Caco-2 (cell line): ENCODE data around the gene ANKDD1A. TPM values are rescaled to one million over a fixed set of nuclear protein-coding genes. Genes with fewer than 3 reads are reported as not detected.

Experiments
- BruUV-seq: library from RNA; stranded (reverse); fragments of 400-500 nt; replicated peaks from 2 replicates; lab custom pipeline; 2021; lab: Mats Ljungman, UMichigan
- CTCF ChIA-PET: fragments of 300-600 bp; sonication (Branson Sonifier 250); formaldehyde crosslinking; loops from one replicate; lab custom pipeline; 2022; ENCODE audit warnings: antibody characterized with exemption; lab: Charles Lee
- POLR2A ChIA-PET: fragments of 300-600 bp; sonication (Branson Sonifier 250); formaldehyde crosslinking; loops from one replicate; lab custom pipeline; 2022; ENCODE audit warnings: antibody characterized with exemption; lab: Charles Lee
- DNase-seq, 2 experiments: peaks; one replicate each; pipeline versions ENCODE4 v3.0.0 to v3.0.0-alpha.2; 2020 to 2022
- H3K27me3 ChIP-seq: replicated peaks from 2 replicates; pipeline ENCODE4 v1.6.0; 2011; ENCODE audit warnings: low read length; ENCODE audit not compliant: control insufficient read depth, insufficient read depth
- H3K36me3 ChIP-seq: 2 replicates; pipeline ENCODE4 v1.5.1; 2011; ENCODE audit warnings: low read length; ENCODE audit not compliant: control insufficient read depth, insufficient read depth
- H3K4me1 ChIP-seq: fragments of 250-450 bp; sonication (Bioruptor Pico); 2 replicates; pipeline ENCODE4 v1.5.1; 2020; ENCODE audit warnings: mild to moderate bottlenecking
- H3K4me3 ChIP-seq: 2 replicates; pipeline ENCODE4 v1.5.1; 2011; ENCODE audit warnings: low read depth, mild to moderate bottlenecking, control low read depth, low read length
- H3K9me3 ChIP-seq: fragments of 250-450 bp; sonication (Bioruptor Pico); 2 replicates; pipeline ENCODE4 v1.5.1; 2020; ENCODE audit warnings: mild to moderate bottlenecking, moderate library complexity
- H3K27ac Mint-ChIP-seq: one replicate; pipeline ENCODE4 v1.8.0; 2022; ENCODE audit warnings: mixed read lengths; ENCODE audit not compliant: unreplicated experiment
- H3K27me3 Mint-ChIP-seq: one replicate; pipeline ENCODE4 v1.8.0; 2022; ENCODE audit warnings: mixed read lengths; ENCODE audit not compliant: insufficient read depth, unreplicated experiment
- H3K36me3 Mint-ChIP-seq: one replicate; pipeline ENCODE4 v1.8.0; 2022; ENCODE audit warnings: mild to moderate bottlenecking, mixed read lengths; ENCODE audit not compliant: insufficient read depth, unreplicated experiment
- H3K4me1 Mint-ChIP-seq: one replicate; pipeline ENCODE4 v1.8.0; 2022; ENCODE audit warnings: low read depth, mixed read lengths; ENCODE audit not compliant: unreplicated experiment
- H3K4me3 Mint-ChIP-seq: one replicate; pipeline ENCODE4 v1.8.0; 2022; ENCODE audit warnings: mild to moderate bottlenecking, moderate library complexity, mixed read lengths; ENCODE audit not compliant: unreplicated experiment
- H3K9me3 Mint-ChIP-seq: one replicate; pipeline ENCODE4 v1.8.0; 2022; ENCODE audit warnings: mixed read lengths; ENCODE audit not compliant: unreplicated experiment
- intact Hi-C: fragments of 100-400 bp; cut with micrococcal nuclease; formaldehyde crosslinking; loops from one replicate; pipeline ENCODE4 v1.10.0; 2022; ENCODE audit not compliant: unreplicated experiment
- total RNA-seq: library from RNA; stranded (reverse); gene quantifications from 2 replicates; pipeline ENCODE4 v1.2.3, GENCODE V29; 2022
- TF ChIP-seq, protein P1 (sequence below), 2 experiments: fragments of 200-600 bp in 1 of 2; IDR thresholded peaks; 1 replicate in 1 of 2; 2 replicates in 1 of 2; pipeline versions ENCODE4 v1.5.1 to v1.8.0; 2011 to 2022; ENCODE audit warnings: antibody characterized with exemption in 1 of 2, control low read depth in 1 of 2, inconsistent platforms in 1 of 2, low read depth in 1 of 2, low read length in 1 of 2, mild to moderate bottlenecking in 1 of 2, moderate library complexity in 1 of 2; ENCODE audit not compliant: insufficient read depth in 1 of 2, severe bottlenecking in 1 of 2, unreplicated experiment in 1 of 2

Gene ANKDD1A
- total RNA-seq, 1 experiment from 2014 or later = 1.6 TPM

DNA sequence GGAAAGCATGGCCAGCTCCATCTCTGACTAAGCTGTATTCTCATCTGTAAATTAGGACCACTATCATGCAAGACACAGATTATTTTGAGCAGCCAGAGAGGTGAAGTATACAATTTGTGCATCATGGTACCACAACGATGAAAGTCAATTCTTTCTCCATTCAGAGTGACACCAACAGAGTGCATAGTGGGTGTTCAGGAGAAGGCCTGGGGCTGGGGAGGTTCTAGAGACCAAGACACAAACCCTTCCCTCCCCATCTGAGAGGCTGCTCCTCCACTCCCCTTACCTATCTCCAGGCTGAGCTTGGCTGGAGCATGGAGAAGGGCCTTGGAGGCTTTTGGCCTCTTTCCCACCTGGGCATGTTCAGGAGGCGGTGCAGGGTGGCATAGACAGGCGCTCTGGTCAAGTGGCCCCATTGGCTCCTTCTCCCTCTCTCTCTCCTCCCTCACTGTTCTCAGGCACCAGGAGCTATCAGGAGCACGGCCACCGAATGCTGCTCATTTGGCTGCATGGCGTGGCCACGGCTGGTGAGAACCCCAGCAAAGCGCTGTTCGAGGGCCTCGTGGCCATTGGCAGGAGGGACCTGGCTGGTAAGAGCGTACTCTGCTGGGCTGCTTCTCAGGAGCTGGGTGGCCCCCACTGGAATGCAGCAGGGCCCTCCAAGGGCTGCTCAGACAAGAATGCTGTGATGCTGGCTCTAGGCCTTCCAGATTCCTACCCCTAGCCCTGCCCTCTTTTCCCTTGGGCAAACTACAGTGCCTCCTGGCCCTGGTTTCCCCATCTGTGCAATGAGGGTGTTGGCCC lies 37.9 kb downstream of the ANKDD1A start:
- Histone ChIP-seq H3K27me3 (no peaks in the 10 kb centered on the region), H3K36me3 (no peaks in the 10 kb centered on the region), H3K4me3 (no peak overlapping the region), H3K9me3 (no peaks in the 10 kb centered on the region), H3K4me1 (no peaks in the 10 kb centered on the region)
- DNase-seq = no peak
- H3K9me3 Mint-ChIP-seq = peaks cover 36% of the 10 kb centered on the region
- H3K4me3 Mint-ChIP-seq = no peak overlapping the region
- peaks cover 24% of the 10 kb centered on the region for H3K4me1 Mint-ChIP-seq
- TF ChIP-seq, protein P1, sequence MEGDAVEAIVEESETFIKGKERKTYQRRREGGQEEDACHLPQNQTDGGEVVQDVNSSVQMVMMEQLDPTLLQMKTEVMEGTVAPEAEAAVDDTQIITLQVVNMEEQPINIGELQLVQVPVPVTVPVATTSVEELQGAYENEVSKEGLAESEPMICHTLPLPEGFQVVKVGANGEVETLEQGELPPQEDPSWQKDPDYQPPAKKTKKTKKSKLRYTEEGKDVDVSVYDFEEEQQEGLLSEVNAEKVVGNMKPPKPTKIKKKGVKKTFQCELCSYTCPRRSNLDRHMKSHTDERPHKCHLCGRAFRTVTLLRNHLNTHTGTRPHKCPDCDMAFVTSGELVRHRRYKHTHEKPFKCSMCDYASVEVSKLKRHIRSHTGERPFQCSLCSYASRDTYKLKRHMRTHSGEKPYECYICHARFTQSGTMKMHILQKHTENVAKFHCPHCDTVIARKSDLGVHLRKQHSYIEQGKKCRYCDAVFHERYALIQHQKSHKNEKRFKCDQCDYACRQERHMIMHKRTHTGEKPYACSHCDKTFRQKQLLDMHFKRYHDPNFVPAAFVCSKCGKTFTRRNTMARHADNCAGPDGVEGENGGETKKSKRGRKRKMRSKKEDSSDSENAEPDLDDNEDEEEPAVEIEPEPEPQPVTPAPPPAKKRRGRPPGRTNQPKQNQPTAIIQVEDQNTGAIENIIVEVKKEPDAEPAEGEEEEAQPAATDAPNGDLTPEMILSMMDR (IDR thresholded peaks at IDR 0.05; ENCODE audit: insufficient read depth in 1 of 2, low read depth in 1 of 2, low read length in 1 of 2, severe bottlenecking in 1 of 2, unreplicated experiment in 1 of 2) = no peak
- H3K27me3 Mint-ChIP-seq = no peaks in the 10 kb centered on the region
- no peak overlapping the region for H3K27ac Mint-ChIP-seq
- no TSS peak for BruUV-seq
- intact Hi-C loops = loop anchor here (10.0 kb wide), 1 partner anchor 85 kb away; no protein-coding TSS in a partner anchor
- H3K36me3 Mint-ChIP-seq = peaks cover 6% of the 10 kb centered on the region
- POLR2A ChIA-PET = no interaction called here
- CTCF ChIA-PET = no interaction called here

DNA sequence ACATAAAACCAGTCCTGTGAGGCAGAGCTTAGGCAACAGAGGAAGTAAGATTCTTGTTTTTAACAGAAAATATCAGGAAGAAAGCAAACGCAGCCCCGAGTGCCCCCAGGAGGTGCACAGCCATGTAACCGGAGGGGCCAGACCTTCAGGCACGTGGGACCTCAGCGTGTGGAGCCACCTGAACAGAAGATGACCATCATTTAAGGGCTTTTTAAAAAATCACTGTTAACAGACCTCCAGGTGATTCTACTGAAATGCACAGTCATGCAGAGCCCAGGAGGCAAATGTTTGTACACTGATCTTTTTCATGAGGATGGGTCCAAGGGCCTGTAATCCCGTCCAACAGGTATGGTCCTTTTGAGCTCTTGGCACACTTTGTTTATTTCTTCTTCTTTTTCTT lies 39.2 kb downstream of the ANKDD1A start:
- ChIA-PET POLR2A (no interaction called here), CTCF (no interaction called here)
- no peak for DNase-seq
- no peak overlapping the region for H3K27ac Mint-ChIP-seq
- TF ChIP-seq, protein P1 (IDR thresholded peaks at IDR 0.05; ENCODE audit: insufficient read depth in 1 of 2, low read depth in 1 of 2, low read length in 1 of 2, severe bottlenecking in 1 of 2, unreplicated experiment in 1 of 2) = no peak
- Histone ChIP-seq H3K4me3 (no peak overlapping the region), H3K27me3 (no peaks in the 10 kb centered on the region), H3K4me1 (no peaks in the 10 kb centered on the region), H3K36me3 (no peaks in the 10 kb centered on the region), H3K9me3 (no peaks in the 10 kb centered on the region)
- peaks cover 14% of the 10 kb centered on the region for H3K36me3 Mint-ChIP-seq
- H3K27me3 Mint-ChIP-seq = no peaks in the 10 kb centered on the region
- no peak overlapping the region for H3K4me3 Mint-ChIP-seq
- no TSS peak for BruUV-seq
- intact Hi-C loops = no loop called here
- H3K9me3 Mint-ChIP-seq = peaks cover 44% of the 10 kb centered on the region
- peaks cover 24% of the 10 kb centered on the region for H3K4me1 Mint-ChIP-seq

DNA sequence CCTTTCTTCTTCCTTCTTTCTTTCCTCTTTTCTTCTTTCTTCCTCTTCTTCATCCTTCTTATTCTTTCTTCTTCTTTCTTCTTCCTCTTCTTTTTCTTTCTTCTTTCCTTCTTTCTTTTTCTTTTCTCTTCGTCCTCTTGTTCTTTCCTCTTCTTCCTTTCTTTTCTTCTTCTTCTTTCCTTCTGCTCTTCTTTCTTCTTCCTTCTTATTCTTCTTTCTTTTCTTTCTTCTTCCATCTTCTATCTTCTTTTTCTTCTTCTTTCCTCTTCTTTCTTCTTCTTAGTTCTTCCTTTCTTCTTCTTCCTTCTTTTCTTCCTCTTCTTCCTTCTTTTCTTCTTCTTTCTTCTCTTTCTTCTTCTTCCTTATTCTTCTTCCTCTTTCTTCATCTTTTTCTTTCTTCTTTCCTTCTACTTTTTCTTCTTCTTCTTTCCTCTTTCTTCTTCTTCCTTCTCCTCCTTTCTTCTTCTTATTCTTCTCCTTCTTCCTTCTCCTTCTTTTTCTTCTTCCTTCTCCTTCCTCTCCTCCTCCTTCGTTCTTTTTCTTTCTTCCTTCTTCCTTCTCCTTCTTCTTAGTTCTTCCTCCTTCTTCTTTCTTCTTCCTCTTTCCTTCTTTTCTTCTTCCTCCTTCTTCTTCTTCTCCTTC lies 40.2 kb downstream of the ANKDD1A start:
- intact Hi-C loops = no loop called here
- TF ChIP-seq, protein P1 (IDR thresholded peaks at IDR 0.05; ENCODE audit: insufficient read depth in 1 of 2, low read depth in 1 of 2, low read length in 1 of 2, severe bottlenecking in 1 of 2, unreplicated experiment in 1 of 2) = no peak
- ChIA-PET CTCF (no interaction called here), POLR2A (no interaction called here)
- H3K36me3 Mint-ChIP-seq = peaks cover 14% of the 10 kb centered on the region
- Histone ChIP-seq H3K9me3 (no peaks in the 10 kb centered on the region), H3K4me1 (no peaks in the 10 kb centered on the region), H3K4me3 (no peak overlapping the region), H3K36me3 (no peaks in the 10 kb centered on the region), H3K27me3 (no peaks in the 10 kb centered on the region)
- no peak overlapping the region for H3K4me3 Mint-ChIP-seq
- no peak for DNase-seq
- H3K27me3 Mint-ChIP-seq = no peaks in the 10 kb centered on the region
- peaks cover 44% of the 10 kb centered on the region for H3K9me3 Mint-ChIP-seq
- H3K4me1 Mint-ChIP-seq = peaks cover 24% of the 10 kb centered on the region
- BruUV-seq = no TSS peak
- H3K27ac Mint-ChIP-seq = no peak overlapping the region
